HepG2 (cell line): ENCODE data around the gene MRGPRE. TPM values are rescaled to one million over a fixed set of nuclear protein-coding genes. Genes with fewer than 3 reads are reported as not detected.

ENCODE experiments used
- ATAC-seq: fragments of 200-7000 bp; cut with Tn5 transposase; 3 replicates; pipeline ENCODE4 v1.9.1; 2020; ENCODE audit warnings: mild to moderate bottlenecking, moderate library complexity
- BruUV-seq: library from RNA; stranded (reverse); fragments of 400-500 nt; replicated peaks from 2 replicates; lab custom pipeline; 2021; lab: Mats Ljungman, UMichigan
- CTCF ChIA-PET: fragments of 300-600 bp; formaldehyde crosslinking; extraction: SDS; loops from one replicate; lab custom pipeline; 2021; ENCODE audit warnings: low total read pairs, inconsistent platforms, low intra/inter-chr PET ratio; lab: Yijun Ruan, JAX
- POLR2A ChIA-PET: fragments of 350-600 bp; sonication (Branson Sonifier 250); formaldehyde crosslinking; loops from one replicate; lab custom pipeline; 2020; ENCODE audit warnings: antibody characterized with exemption, inconsistent platforms; lab: Yijun Ruan, JAX
- DNase-seq: peaks from one replicate; pipeline ENCODE4 v3.0.0-alpha.2; 2015; ENCODE audit warnings: low spot score
- FAIRE-seq: peaks from 3 replicates; lab custom pipeline; 2011; peaks lifted over from hg19 to GRCh38; lab: Jason Lieb, UNC
- H2AFZ ChIP-seq: one replicate; pipeline ENCODE4 v1.6.1; 2011; ENCODE audit warnings: low read length, inconsistent platforms
- H3K27ac ChIP-seq: fragments of 300-600 bp; 3 replicates; pipeline ENCODE4 v1.8.0; 2011; ENCODE audit warnings: mixed run types, mild to moderate bottlenecking, mixed read lengths, low read length, inconsistent platforms; ENCODE audit not compliant: insufficient read depth; ENCODE audit errors: extremely low read length
- H3K27me3 ChIP-seq, 2 experiments: fragments of 200-600 bp in 1 of 2; 2 replicates in 1 of 2; 3 replicates in 1 of 2; pipeline versions ENCODE4 v1.6.0 to v1.8.0; 2011; ENCODE audit warnings: low read length in 2 of 2, mild to moderate bottlenecking in 2 of 2, moderate library complexity in 2 of 2, inconsistent platforms in 1 of 2; ENCODE audit not compliant: insufficient read depth in 2 of 2, control insufficient read depth in 1 of 2
- H3K36me3 ChIP-seq, 2 experiments: fragments of 200-600 bp in 1 of 2; replicated peaks in 1 of 2; 2 replicates in 1 of 2; 3 replicates in 1 of 2; pipeline versions ENCODE4 v1.5.1 to v1.8.0; 2011; ENCODE audit warnings: low read length in 2 of 2, inconsistent platforms in 1 of 2; ENCODE audit not compliant: insufficient read depth in 2 of 2, control insufficient read depth in 1 of 2
- H3K4me1 ChIP-seq: 2 replicates; pipeline ENCODE4 v1.5.1; 2012; ENCODE audit warnings: low read length, inconsistent platforms; ENCODE audit not compliant: insufficient read depth
- H3K4me2 ChIP-seq: 2 replicates; pipeline ENCODE4 v1.6.0; 2011; ENCODE audit warnings: low read depth, low read length, inconsistent platforms
- H3K4me3 ChIP-seq, 3 experiments: fragments of 200-600 bp in 1 of 3; sonication (generic), shearing (Covaris generic) in 1 of 3; replicated peaks in 1 of 3; 2 replicates each; pipeline ENCODE4 v1.5.1; 2011 to 2016; ENCODE audit warnings: low read length in 3 of 3, inconsistent platforms in 2 of 3, low read depth in 2 of 3, mild to moderate bottlenecking in 2 of 3, control low read depth in 1 of 3, mixed read lengths in 1 of 3; ENCODE audit not compliant: insufficient read depth in 1 of 3
- H3K79me2 ChIP-seq: one replicate; pipeline ENCODE4 v1.6.1; 2011; ENCODE audit warnings: low read length, inconsistent platforms; ENCODE audit not compliant: insufficient read depth
- H3K9ac ChIP-seq: 2 replicates; pipeline ENCODE4 v1.6.0; 2011; ENCODE audit warnings: mild to moderate bottlenecking, low read depth, low read length, inconsistent platforms; ENCODE audit not compliant: insufficient read depth
- H3K9me3 ChIP-seq: 2 replicates; pipeline ENCODE4 v1.5.1; 2012; ENCODE audit warnings: mild to moderate bottlenecking, low read length
- H4K20me1 ChIP-seq: 2 replicates; pipeline ENCODE4 v1.6.0; 2011; ENCODE audit warnings: inconsistent platforms, mild to moderate bottlenecking, low read length, moderate library complexity; ENCODE audit not compliant: insufficient read depth
- ELF1 ChIP-seq: sonication (generic); formaldehyde crosslinking; IDR thresholded peaks from 2 replicates; pipeline ENCODE4 v1.4.0; 2020; ENCODE audit warnings: missing genetic modification reagents
- HNRNPL ChIP-seq: fragments of 200-400 bp; formaldehyde crosslinking; IDR thresholded peaks from 2 replicates; pipeline ENCODE4 v1.6.1; 2017; ENCODE audit warnings: mild to moderate bottlenecking, low read depth, low read length
- KDM2A ChIP-seq: sonication (generic); formaldehyde crosslinking; IDR thresholded peaks from 2 replicates; pipeline ENCODE4 v1.4.0; 2020; ENCODE audit warnings: low read depth, missing genetic modification reagents, borderline replicate concordance
- RFXAP ChIP-seq: sonication (generic); formaldehyde crosslinking; IDR thresholded peaks from 2 replicates; pipeline ENCODE4 v1.4.0; 2020; ENCODE audit warnings: missing genetic modification reagents, borderline replicate concordance
- SMARCC2 ChIP-seq: fragments of 450-650 bp; IDR thresholded peaks from 2 replicates; pipeline ENCODE4 v1.6.1; 2017; ENCODE audit warnings: antibody characterized with exemption, mild to moderate bottlenecking
- SP4 ChIP-seq: sonication (generic); formaldehyde crosslinking; IDR thresholded peaks from 2 replicates; pipeline ENCODE4 v1.8.1; 2023; ENCODE audit warnings: mild to moderate bottlenecking, missing genetic modification reagents
- ZNF512B ChIP-seq: sonication (generic); formaldehyde crosslinking; IDR thresholded peaks from 2 replicates; pipeline ENCODE4 v1.5.1; 2020; ENCODE audit warnings: missing genetic modification reagents, mild to moderate bottlenecking, borderline replicate concordance
- WGBS: methylation state at CpG from one replicate; pipeline ENCODE4 v1.1.6; 2017; ENCODE audit warnings: low lambda C conversion rate; 5-methylcytosine and 5-hydroxymethylcytosine counted together
- in situ Hi-C: cut with HindIII; loops from 2 replicates; pipeline ENCODE4 v1.10.0; 2017; ENCODE audit warnings: low pct_unique_long_range_greater_than_20kb; ENCODE audit not compliant: extremely low pct_ligation_motif_present
- intact Hi-C: fragments of 100-400 bp; cut with micrococcal nuclease; formaldehyde crosslinking; loops from one replicate; pipeline ENCODE4 v1.10.0; 2022; ENCODE audit not compliant: unreplicated experiment
- polyA plus RNA-seq, 8 experiments: library from polyadenylated mRNA; depleted of rRNA in 3 of 8; stranded (reverse) in 7 of 8; unstranded in 1 of 8; fragments of >200 nt; fragmentation: Illumina TruSeq in 4 of 8; extraction: Trizol in 4 of 8; gene quantifications; 2 replicates each; pipeline versions ENCODE4 v1.2.1 to v1.2.3, GENCODE V29; 2011 to 2016; ENCODE audit warnings: low read depth in 4 of 8, missing spikeins in 1 of 8, mixed read lengths in 1 of 8; ENCODE audit not compliant: insufficient read depth in 1 of 8
- total RNA-seq, 5 experiments: library from RNA; depleted of rRNA; stranded (reverse); fragments of >200 nt; fragmentation: Illumina TruSeq; extraction: Trizol; gene quantifications; 2 replicates each; pipeline ENCODE4 v1.2.3, GENCODE V29; 2016; ENCODE audit warnings: low read depth in 1 of 5
- TF ChIP-seq, protein P1 (sequence below): sonication (generic); formaldehyde crosslinking; IDR thresholded peaks from 2 replicates; pipeline ENCODE4 v1.5.1; 2020; ENCODE audit warnings: missing genetic modification reagents, mild to moderate bottlenecking, borderline replicate concordance
- TF ChIP-seq, protein P2 (sequence below): sonication (generic); formaldehyde crosslinking; IDR thresholded peaks from 2 replicates; pipeline ENCODE4 v1.4.0; 2020; ENCODE audit warnings: missing genetic modification reagents, mild to moderate bottlenecking, borderline replicate concordance

Gene MRGPRE
- total and polyA plus RNA-seq, 2 of the 13 experiments (the other 11 are each of a cell fraction or from before 2014, with no cell fraction given), result not detected

DNA sequence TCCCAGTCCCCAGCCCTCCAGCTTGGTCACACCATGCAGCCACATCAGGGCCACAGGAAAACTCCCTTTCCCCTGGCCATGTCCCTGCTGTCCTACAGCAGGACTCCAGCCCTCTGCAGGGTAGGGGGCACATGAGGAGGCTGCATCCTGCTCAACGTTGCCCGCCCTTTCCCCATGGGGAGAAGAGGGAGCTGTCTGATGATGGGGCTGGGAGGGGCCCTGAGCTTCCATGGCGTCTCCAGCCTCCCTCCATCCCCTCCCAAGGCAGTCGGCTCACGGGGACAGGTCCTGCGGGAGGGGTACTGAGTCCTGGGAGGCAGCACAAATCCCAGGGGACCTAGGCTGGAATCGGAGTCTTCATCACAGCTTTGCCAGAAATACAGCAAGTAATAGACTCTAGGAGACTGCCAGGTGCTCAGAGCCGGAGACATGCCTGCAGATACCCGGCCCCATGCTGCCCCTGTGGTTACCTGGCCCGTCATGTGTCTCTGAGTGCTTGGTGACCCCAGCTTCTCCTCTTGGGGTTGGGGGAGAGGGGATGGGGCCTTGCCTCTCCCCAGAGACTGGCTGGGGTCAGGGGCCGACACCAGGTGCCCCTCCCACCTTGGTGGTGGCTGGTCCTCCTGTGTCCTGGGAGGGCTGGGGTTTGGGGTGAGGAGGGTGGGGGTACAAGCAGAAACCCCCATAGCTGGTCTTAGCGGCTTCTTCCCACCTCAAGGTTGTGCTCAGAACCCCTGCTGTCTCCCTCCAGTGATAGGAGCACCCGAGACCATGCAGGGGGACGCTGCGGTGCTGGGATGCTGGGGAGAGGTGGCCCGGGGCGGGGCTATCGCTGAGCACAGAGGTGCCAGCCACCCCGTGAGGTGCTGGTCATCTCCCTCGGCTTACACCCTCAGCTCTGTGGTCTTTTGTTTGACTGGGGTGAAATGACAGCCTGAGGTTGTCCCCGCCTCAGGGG lies 2.3 kb downstream of the MRGPRE start:
- 0% methylated on average over 1 of the region's 21 CpGs for WGBS
- Histone ChIP-seq H3K4me3 (no peak overlapping the region), H3K79me2 (no peaks in the 10 kb centered on the region), H4K20me1 (no peaks in the 10 kb centered on the region), H3K4me1 (no peaks in the 10 kb centered on the region), H3K9ac (no peak overlapping the region), H3K27ac (no peak overlapping the region), H3K9me3 (no peaks in the 10 kb centered on the region), H2AFZ (no peak overlapping the region), H3K36me3 (no peaks in the 10 kb centered on the region), H3K27me3 (peaks cover 17 to 83% of the 10 kb centered on the region in 2 experiments), H3K4me2 (no peak overlapping the region)
- POLR2A ChIA-PET, result no interaction called here
- TF ChIP-seq, protein P1, sequence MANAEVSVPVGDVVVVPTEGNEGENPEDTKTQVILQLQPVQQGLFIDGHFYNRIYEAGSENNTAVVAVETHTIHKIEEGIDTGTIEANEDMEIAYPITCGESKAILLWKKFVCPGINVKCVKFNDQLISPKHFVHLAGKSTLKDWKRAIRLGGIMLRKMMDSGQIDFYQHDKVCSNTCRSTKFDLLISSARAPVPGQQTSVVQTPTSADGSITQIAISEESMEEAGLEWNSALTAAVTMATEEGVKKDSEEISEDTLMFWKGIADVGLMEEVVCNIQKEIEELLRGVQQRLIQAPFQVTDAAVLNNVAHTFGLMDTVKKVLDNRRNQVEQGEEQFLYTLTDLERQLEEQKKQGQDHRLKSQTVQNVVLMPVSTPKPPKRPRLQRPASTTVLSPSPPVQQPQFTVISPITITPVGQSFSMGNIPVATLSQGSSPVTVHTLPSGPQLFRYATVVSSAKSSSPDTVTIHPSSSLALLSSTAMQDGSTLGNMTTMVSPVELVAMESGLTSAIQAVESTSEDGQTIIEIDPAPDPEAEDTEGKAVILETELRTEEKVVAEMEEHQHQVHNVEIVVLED (CRISPR knock-in tag), result no peak
- TF ChIP-seq RFXAP, result no peak
- TF ChIP-seq, protein P2, sequence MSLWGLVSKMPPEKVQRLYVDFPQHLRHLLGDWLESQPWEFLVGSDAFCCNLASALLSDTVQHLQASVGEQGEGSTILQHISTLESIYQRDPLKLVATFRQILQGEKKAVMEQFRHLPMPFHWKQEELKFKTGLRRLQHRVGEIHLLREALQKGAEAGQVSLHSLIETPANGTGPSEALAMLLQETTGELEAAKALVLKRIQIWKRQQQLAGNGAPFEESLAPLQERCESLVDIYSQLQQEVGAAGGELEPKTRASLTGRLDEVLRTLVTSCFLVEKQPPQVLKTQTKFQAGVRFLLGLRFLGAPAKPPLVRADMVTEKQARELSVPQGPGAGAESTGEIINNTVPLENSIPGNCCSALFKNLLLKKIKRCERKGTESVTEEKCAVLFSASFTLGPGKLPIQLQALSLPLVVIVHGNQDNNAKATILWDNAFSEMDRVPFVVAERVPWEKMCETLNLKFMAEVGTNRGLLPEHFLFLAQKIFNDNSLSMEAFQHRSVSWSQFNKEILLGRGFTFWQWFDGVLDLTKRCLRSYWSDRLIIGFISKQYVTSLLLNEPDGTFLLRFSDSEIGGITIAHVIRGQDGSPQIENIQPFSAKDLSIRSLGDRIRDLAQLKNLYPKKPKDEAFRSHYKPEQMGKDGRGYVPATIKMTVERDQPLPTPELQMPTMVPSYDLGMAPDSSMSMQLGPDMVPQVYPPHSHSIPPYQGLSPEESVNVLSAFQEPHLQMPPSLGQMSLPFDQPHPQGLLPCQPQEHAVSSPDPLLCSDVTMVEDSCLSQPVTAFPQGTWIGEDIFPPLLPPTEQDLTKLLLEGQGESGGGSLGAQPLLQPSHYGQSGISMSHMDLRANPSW (CRISPR knock-in tag), result no peak
- TF ChIP-seq ELF1 (CRISPR knock-in tag), result no peak
- TF ChIP-seq KDM2A (CRISPR knock-in tag), result no peak
- no peak for TF ChIP-seq HNRNPL
- TF ChIP-seq SMARCC2, result no peak
- TF ChIP-seq ZNF512B (CRISPR knock-in tag), result no peak
- no peak for TF ChIP-seq SP4
- DNase-seq (no peak), FAIRE-seq (no peak), ATAC-seq (no peak)
- intact Hi-C loops, result no loop called here
- no TSS peak for BruUV-seq
- in situ Hi-C loops, result no loop called here
- CTCF ChIA-PET, result no interaction called here
